ENCODE results near the gene PSENEN. TPM values are rescaled to one million over a fixed set of nuclear protein-coding genes. Genes with fewer than 3 reads are reported as not detected.

Gene PSENEN
- total and polyA plus RNA-seq, 9 of the 15 experiments (the other 6 are each of a cell fraction or from before 2014, with no cell fraction given), result 34.5 to 299 (median 61.1) TPM

- H3K4me2 ChIP-seq (ENCODE audit: insufficient read depth, low read length), result peak within 1 kb of the TSS; percentile 85
- ChIA-PET POLR2A (interaction anchor here (0.6 to 2.2 kb wide), 5 partner anchors 10 to 435 kb away, joined by 3 to 12 read pairs (median 3); partner anchors contain the start of genes LIN37, PSENEN and U2AF1L4), CTCF (ENCODE audit: low intra/inter-chr PET ratio) (no interaction called here)
- H3K9me1 ChIP-seq (ENCODE audit: control insufficient read depth, insufficient read depth, low read length), result no peaks in the 10 kb centered on the region
- peak; percentile 98 for ATAC-seq
- H3K79me2 ChIP-seq (ENCODE audit: control insufficient read depth, insufficient read depth, low read length), result peaks cover 17% of the 10 kb centered on the region
- WGBS (ENCODE audit: insufficient coverage, low coverage, missing lambda C conversion rate), result 2% methylated on average over 49 of the region's 53 CpGs
- H3K9me3 ChIP-seq (replicated peaks; ENCODE audit: control insufficient read depth, insufficient read depth, low read depth, low read length), result no peaks in the 10 kb centered on the region; the same call in 1 of the 2 replicates
- in situ Hi-C loops (cut with MboI) (no loop called here), intact Hi-C loops (cut with micrococcal nuclease) (no loop called here)
- H2AFZ ChIP-seq (ENCODE audit: low read depth, low read length), result peak within 1 kb of the TSS; percentile 90
- no peaks in the 10 kb centered on the region; the same call in 1 of the 2 replicates for H4K20me1 ChIP-seq (replicated peaks; ENCODE audit: control insufficient read depth, insufficient read depth, low read length)
- peak within 1 kb of the TSS; percentile 93 to 97 for H3K9ac ChIP-seq (ENCODE audit: insufficient read depth in 1 of 2, low read depth in 2 of 2, low read length in 2 of 2)
- peaks cover 36% of the 10 kb centered on the region; the same call in 2 of the 3 replicates for H3K36me3 ChIP-seq (ENCODE audit: control insufficient read depth, insufficient read depth, low read length)
- H3K27me3 ChIP-seq (ENCODE audit: control insufficient read depth in 2 of 2, insufficient read depth in 2 of 2, low read length in 2 of 2), result no peaks in the 10 kb centered on the region
- peak within 1 kb of the TSS; percentile 96 for H3K27ac ChIP-seq (ENCODE audit: extremely low read depth, low read depth, low read length)
- H3K4me3 ChIP-seq, result peak within 1 kb of the TSS; percentile 80
- peak; percentile 100 for FAIRE-seq
- DNase-seq (ENCODE audit: extremely low read depth in 1 of 4, low spot score in 3 of 4), result peak; percentile 96 to 99 (median 98)
- peaks cover 13 to 37% of the 10 kb centered on the region in 2 experiments for H3K4me1 ChIP-seq (replicated peaks in 1 of 2; ENCODE audit: control insufficient read depth in 2 of 2, insufficient read depth in 2 of 2, low read length in 2 of 2)
- TSS peak; percentile 78 for BruUV-seq (replicated peaks)
- TF ChIP-seq RBM25 (IDR thresholded peaks at IDR 0.05; ENCODE audit: low read depth, low read length, severe bottlenecking) (peak; percentile 99), SUPT5H (IDR thresholded peaks at IDR 0.05) (peak; percentile 82), CREBBP (IDR thresholded peaks at IDR 0.05; ENCODE audit: low read depth, low read length) (no peak), PHF8 (IDR thresholded peaks at IDR 0.05; ENCODE audit: borderline replicate concordance, low read length) (peak; percentile 89), CHD4 (IDR thresholded peaks at IDR 0.05; ENCODE audit: insufficient read depth, insufficient replicate concordance, low read depth, low read length, poor library complexity, severe bottlenecking) (no peak), HINFP (tag; conservative IDR thresholded peaks at IDR 0.05; ENCODE audit: low read depth) (no peak), ZNF12 (CRISPR knock-in tag; IDR thresholded peaks at IDR 0.05) (peak; percentile 33; the same call in 1 of the 2 replicates), MAFK (IDR thresholded peaks at IDR 0.05; ENCODE audit: low read length) (no peak), FOXA1 (IDR thresholded peaks at IDR 0.05; ENCODE audit: borderline replicate concordance) (no peak), HDAC1 (IDR thresholded peaks at IDR 0.05) (peak in 1 of 2 experiments; percentile 10; a peak in 1 of 4 replicates), ESRRA (IDR thresholded peaks at IDR 0.05; ENCODE audit: borderline replicate concordance, low read depth) (peak; percentile 99; the same call in 1 of the 2 replicates), RNF2 (IDR thresholded peaks at IDR 0.05) (0 out of 2 replicates have a peak, but pooled peaks have one; percentile 26)
- TF ChIP-seq, protein P1, sequence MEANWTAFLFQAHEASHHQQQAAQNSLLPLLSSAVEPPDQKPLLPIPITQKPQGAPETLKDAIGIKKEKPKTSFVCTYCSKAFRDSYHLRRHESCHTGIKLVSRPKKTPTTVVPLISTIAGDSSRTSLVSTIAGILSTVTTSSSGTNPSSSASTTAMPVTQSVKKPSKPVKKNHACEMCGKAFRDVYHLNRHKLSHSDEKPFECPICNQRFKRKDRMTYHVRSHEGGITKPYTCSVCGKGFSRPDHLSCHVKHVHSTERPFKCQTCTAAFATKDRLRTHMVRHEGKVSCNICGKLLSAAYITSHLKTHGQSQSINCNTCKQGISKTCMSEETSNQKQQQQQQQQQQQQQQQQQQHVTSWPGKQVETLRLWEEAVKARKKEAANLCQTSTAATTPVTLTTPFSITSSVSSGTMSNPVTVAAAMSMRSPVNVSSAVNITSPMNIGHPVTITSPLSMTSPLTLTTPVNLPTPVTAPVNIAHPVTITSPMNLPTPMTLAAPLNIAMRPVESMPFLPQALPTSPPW (CRISPR knock-in tag; IDR thresholded peaks at IDR 0.05), result peak; percentile 91
- TF ChIP-seq, protein P2, sequence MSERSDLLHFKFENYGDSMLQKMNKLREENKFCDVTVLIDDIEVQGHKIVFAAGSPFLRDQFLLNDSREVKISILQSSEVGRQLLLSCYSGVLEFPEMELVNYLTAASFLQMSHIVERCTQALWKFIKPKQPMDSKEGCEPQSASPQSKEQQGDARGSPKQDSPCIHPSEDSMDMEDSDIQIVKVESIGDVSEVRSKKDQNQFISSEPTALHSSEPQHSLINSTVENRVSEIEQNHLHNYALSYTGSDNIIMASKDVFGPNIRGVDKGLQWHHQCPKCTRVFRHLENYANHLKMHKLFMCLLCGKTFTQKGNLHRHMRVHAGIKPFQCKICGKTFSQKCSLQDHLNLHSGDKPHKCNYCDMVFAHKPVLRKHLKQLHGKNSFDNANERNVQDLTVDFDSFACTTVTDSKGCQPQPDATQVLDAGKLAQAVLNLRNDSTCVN (CRISPR knock-in tag; IDR thresholded peaks at IDR 0.05), result no peak
- TF ChIP-seq, protein P3, sequence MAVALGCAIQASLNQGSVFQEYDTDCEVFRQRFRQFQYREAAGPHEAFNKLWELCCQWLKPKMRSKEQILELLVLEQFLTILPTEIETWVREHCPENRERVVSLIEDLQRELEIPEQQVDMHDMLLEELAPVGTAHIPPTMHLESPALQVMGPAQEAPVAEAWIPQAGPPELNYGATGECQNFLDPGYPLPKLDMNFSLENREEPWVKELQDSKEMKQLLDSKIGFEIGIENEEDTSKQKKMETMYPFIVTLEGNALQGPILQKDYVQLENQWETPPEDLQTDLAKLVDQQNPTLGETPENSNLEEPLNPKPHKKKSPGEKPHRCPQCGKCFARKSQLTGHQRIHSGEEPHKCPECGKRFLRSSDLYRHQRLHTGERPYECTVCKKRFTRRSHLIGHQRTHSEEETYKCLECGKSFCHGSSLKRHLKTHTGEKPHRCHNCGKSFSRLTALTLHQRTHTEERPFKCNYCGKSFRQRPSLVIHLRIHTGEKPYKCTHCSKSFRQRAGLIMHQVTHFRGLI (CRISPR knock-in tag; IDR thresholded peaks at IDR 0.05), result 0 out of 2 replicates have a peak, but pooled peaks have one; percentile 32
Observed at GRCh38 chr19:35757749-35758608, 12.5 kb downstream of the PSENEN start, which contains the start of gene PROSER3. TSS of gene PROSER3 (plus strand) at chr19:35758176. CDS start at chr19:35758216, 40 bp downstream.
